Peyer's patch (tissue), 4 donors: ENCODE results near the gene CCNL2.

Experiments used
- POLR2A ChIP-seq, 2 donors: fragments of 450-650 bp; IDR thresholded peaks; one replicate each; pipeline ENCODE4 v1.5.1; 2017; ENCODE audit warnings: antibody characterized with exemption in 2 of 2, mild to moderate bottlenecking in 2 of 2, moderate library complexity in 2 of 2
- TF ChIP-seq, protein P1 (sequence below), 6 experiments: fragments of 450-650 bp in 4 of 6; fragments of 200-600 bp in 2 of 6; sonication (generic) in 1 of 6; IDR thresholded peaks; one replicate each; pipeline ENCODE4 v1.5.1; 2017 to 2019; ENCODE audit warnings: antibody characterized with exemption in 6 of 6, mild to moderate bottlenecking in 3 of 6, moderate library complexity in 1 of 6

DNA sequence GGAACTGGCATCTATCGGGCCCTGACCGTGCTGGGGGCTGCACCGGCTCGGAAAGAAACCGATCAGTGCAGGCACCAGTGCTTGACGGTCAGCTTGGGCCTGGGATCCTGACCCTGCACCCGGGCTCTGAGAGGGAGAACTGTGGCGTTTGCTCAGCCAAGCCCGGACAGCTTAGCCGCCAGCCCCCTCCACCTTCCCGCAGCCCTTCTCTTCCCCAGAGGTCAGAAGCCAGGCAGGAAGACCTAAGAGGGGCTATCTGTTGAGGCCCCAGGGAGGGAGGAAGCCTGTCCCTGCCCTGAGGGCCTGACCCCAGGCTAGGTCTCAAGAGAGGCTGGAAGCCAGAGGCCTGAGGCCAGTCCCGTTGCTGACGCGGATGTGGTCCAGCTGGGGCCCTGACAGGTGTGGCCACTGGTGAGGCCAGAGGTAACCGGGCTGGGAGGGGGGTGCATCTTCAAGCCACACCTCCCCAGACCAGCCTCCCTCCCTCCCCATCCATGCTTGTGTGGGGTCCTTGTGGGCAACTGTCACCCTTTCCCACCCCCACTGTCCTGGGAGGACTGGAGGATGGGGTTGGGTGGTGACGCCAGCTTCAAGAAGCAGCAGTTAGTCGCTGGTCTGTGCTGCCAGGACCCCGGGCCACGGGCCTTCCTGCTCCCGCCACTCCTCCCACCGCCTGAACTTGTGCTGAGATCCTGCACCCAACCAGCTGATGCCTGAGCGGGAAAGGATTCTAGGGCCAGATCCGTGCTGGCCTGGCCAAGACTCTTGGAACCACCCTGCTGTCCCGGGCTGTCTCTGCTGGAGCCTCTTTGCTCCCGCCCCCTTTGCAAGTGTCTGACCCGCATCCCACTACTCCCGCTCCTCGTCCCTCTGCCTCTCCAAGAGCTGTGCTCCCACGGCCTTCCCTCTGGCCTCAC, 47.4 kb downstream of the CCNL2 start:
- TF ChIP-seq, protein P1, sequence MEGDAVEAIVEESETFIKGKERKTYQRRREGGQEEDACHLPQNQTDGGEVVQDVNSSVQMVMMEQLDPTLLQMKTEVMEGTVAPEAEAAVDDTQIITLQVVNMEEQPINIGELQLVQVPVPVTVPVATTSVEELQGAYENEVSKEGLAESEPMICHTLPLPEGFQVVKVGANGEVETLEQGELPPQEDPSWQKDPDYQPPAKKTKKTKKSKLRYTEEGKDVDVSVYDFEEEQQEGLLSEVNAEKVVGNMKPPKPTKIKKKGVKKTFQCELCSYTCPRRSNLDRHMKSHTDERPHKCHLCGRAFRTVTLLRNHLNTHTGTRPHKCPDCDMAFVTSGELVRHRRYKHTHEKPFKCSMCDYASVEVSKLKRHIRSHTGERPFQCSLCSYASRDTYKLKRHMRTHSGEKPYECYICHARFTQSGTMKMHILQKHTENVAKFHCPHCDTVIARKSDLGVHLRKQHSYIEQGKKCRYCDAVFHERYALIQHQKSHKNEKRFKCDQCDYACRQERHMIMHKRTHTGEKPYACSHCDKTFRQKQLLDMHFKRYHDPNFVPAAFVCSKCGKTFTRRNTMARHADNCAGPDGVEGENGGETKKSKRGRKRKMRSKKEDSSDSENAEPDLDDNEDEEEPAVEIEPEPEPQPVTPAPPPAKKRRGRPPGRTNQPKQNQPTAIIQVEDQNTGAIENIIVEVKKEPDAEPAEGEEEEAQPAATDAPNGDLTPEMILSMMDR (IDR thresholded peaks at IDR 0.05): no peak
- TF ChIP-seq POLR2A (IDR thresholded peaks at IDR 0.05): no peak
